ENCODE measurements around the gene NKX3-2. TPM values are rescaled to one million over a fixed set of nuclear protein-coding genes. Genes with fewer than 3 reads are reported as not detected.

NKX3-2 gene
- total RNA-seq, 1 experiment from 2014 or later: 1.4 TPM

DNA sequence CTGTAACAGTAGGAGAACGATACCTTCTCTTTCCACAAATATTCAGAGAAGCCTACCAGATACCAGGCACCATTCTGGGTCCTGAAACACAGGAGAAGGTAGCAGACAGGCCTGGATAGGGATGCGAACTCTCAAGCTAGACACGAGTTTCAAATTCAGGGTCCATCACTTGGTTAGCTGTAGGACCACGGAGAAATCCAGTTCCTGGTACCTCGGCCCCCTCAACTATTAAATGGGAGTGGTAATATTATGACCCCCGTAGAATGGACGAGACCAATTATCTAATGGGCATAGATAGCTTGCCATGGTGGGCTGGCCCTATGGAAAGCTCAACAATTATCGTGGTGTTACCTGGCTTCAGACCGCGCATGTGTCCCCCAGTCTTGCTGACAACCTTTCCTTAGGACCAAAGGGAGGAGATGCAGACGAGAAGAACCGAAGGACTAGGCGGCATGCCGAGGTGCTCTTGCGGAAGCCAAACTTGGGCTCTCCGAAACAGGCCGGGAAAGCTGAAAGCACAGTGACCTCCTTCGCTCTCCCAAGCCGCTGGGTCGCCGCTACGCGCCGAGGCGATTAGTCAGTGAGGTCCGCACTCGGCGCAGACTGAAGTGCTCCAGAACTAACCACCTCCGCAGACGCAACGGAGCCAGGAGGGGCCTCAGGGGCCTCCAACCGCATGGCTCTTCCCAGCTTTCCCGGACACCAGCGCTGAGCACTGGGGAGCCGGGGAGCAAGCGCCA is 19.6 kb downstream of the NKX3-2 start:
- DNase-seq (ENCODE audit: low read depth, low spot score): no peak
- H3K9me2 ChIP-seq (ENCODE audit: insufficient read depth): no peaks in the 10 kb centered on the region
- no peaks in the 10 kb centered on the region for H3K9me3 ChIP-seq (ENCODE audit: control insufficient read depth in 1 of 2, insufficient read depth in 1 of 2, low read depth in 1 of 2, low read length in 2 of 2)
- H3K9ac ChIP-seq (ENCODE audit: low read length): no peak overlapping the region
- no peak for ATAC-seq
- H3K4me1 ChIP-seq (ENCODE audit: control insufficient read depth in 1 of 2, insufficient read depth in 2 of 2, low read length in 2 of 2): no peaks in the 10 kb centered on the region
- no peak overlapping the region for H2AFZ ChIP-seq (ENCODE audit: low read depth, low read length, poor library complexity, severe bottlenecking)
- H4K20me1 ChIP-seq (ENCODE audit: insufficient read depth): no peaks in the 10 kb centered on the region
- no peak overlapping the region for H3K4me3 ChIP-seq (replicated peaks in 1 of 2; ENCODE audit: low read depth in 1 of 2, low read length in 2 of 2)
- ChIA-PET RAD21 (ENCODE audit: low non-redundant PET in 1 of 2, low total read pairs in 2 of 2, uncharacterized antibody in 2 of 2, unreplicated experiment in 2 of 2) (no interaction called here), POLR2A (no interaction called here), CTCF (no interaction called here)
- no peak overlapping the region for H3K4me2 ChIP-seq (ENCODE audit: low read length)
- H3K36me3 ChIP-seq (ENCODE audit: control insufficient read depth in 1 of 2, insufficient read depth in 2 of 2, low read length in 2 of 2): no peaks in the 10 kb centered on the region
- intact Hi-C loops (cut with micrococcal nuclease): no loop called here
- TF ChIP-seq ZFX (IDR thresholded peaks at IDR 0.05) (no peak), CBX3 (IDR thresholded peaks at IDR 0.05; ENCODE audit: low read depth) (no peak), CTCF (IDR thresholded peaks at IDR 0.05 in 2 of 3, conservative IDR thresholded peaks at IDR 0.05 in 1 of 3; ENCODE audit: borderline replicate concordance in 1 of 3, insufficient read depth in 1 of 3, low read depth in 2 of 3, low read length in 2 of 3) (no peak), EGR1 (IDR thresholded peaks at IDR 0.05; ENCODE audit: low read depth) (no peak), SIN3A (IDR thresholded peaks at IDR 0.05; ENCODE audit: low read depth) (no peak), POLR2AphosphoS5 (IDR thresholded peaks at IDR 0.05; ENCODE audit: low read depth, low read length) (no peak), ZNF274 (IDR thresholded peaks at IDR 0.05; ENCODE audit: low read depth, low read length) (no peak)
- H3K27me3 ChIP-seq (ENCODE audit: insufficient read depth, low read length): no peaks in the 10 kb centered on the region
- BruUV-seq (replicated peaks): no TSS peak
- H3K79me2 ChIP-seq (ENCODE audit: insufficient read depth, low read length): no peaks in the 10 kb centered on the region
- H3K27ac ChIP-seq (ENCODE audit: low read depth, low read length): no peak overlapping the region
